ENCODE measurements around the gene PPIP5K2.

GRCh38 chr5:103216697-103217096, 96.6 kb downstream of the PPIP5K2 start:
- TF ChIP-seq TAF1 (conservative IDR thresholded peaks at IDR 0.05) (no peak), REST (IDR thresholded peaks at IDR 0.05) (no peak), EGR1 (IDR thresholded peaks at IDR 0.05; ENCODE audit: low read depth in 2 of 2) (no peak), CTCF (IDR thresholded peaks at IDR 0.05; ENCODE audit: low read depth, low read length, missing input control) (no peak), GABPA (IDR thresholded peaks at IDR 0.05 in 1 of 2, conservative IDR thresholded peaks at IDR 0.05 in 1 of 2) (no peak), RAD21 (IDR thresholded peaks at IDR 0.05) (no peak), RXRA (IDR thresholded peaks at IDR 0.05) (no peak), SP1 (IDR thresholded peaks at IDR 0.05) (no peak), YY1 (IDR thresholded peaks at IDR 0.05) (no peak), NR2F2 (IDR thresholded peaks at IDR 0.05) (no peak), FOXA1 (IDR thresholded peaks at IDR 0.05) (no peak)

All from liver (tissue), 3 donors.